GM21825 (cell line): Measurements from ENCODE around the gene SMYD2.

Experiments
- ATAC-seq: cut with Tn5 transposase; IDR thresholded peaks from one replicate; pipeline ENCODE4 v1.9.1; 2021; ENCODE audit warnings: mild to moderate bottlenecking, moderate library complexity; ENCODE audit not compliant: unreplicated experiment

The SMYD2 gene, protein sequence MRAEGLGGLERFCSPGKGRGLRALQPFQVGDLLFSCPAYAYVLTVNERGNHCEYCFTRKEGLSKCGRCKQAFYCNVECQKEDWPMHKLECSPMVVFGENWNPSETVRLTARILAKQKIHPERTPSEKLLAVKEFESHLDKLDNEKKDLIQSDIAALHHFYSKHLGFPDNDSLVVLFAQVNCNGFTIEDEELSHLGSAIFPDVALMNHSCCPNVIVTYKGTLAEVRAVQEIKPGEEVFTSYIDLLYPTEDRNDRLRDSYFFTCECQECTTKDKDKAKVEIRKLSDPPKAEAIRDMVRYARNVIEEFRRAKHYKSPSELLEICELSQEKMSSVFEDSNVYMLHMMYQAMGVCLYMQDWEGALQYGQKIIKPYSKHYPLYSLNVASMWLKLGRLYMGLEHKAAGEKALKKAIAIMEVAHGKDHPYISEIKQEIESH

GRCh38 chr1:214281021-214281719 lies at the start of gene SMYD2:
SMYD2 (plus strand) TSS chr1:214281159; CDS start chr1:214281255, 96 bp downstream.
- ATAC-seq: peak; percentile 74

GRCh38 chr1:214233856-214234634 lies 46.9 kb upstream of the SMYD2 start:
- no peak for ATAC-seq

- no peak for ATAC-seq
Observed at GRCh38 chr1:214234635-214235025, 46.3 kb upstream of the SMYD2 start.

- ATAC-seq: no peak
Observed at GRCh38 chr1:214236477-214236876, 44.5 kb upstream of the SMYD2 start.

DNA sequence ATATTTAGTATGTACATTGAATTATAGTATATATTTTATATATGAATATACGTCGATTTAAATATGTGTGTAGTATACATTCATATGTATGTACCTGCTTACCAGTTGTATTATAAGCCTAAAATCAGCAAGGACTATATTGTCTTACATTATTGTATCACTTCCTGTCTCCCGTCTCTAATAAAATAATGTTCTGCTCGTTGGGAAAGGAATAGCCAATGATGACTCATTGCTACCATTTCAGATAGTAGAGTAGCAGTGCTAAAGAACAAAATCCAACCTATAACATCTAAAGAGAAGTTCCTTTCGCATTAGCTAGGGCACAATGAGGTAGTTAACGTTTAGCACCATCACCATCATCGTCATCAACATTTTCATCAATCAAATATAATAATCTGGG lies 39.9 kb upstream of the SMYD2 start:
- no peak for ATAC-seq

DNA sequence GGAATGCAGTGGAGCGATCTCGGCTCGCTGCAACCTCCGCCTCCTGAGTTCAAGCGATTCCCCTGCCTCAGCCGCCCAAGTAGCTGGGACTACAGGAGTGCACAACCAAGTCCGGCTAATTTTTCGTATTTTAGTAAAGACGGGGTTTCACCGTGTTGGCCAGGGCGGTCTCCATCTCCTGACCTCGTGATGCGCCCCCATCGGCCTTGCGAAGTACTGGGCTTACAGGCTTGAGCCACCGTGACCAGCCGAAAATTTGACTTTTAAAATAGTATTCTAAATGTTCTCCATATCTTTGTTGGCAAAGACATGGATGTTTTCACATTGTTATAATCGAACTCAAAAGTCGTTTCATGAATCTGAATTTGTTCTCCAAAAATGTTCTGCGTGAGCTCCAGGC lies 36.7 kb upstream of the SMYD2 start:
- no peak for ATAC-seq

- no peak for ATAC-seq
Observed at GRCh38 chr1:214244841-214245240, 36.1 kb upstream of the SMYD2 start.

DNA sequence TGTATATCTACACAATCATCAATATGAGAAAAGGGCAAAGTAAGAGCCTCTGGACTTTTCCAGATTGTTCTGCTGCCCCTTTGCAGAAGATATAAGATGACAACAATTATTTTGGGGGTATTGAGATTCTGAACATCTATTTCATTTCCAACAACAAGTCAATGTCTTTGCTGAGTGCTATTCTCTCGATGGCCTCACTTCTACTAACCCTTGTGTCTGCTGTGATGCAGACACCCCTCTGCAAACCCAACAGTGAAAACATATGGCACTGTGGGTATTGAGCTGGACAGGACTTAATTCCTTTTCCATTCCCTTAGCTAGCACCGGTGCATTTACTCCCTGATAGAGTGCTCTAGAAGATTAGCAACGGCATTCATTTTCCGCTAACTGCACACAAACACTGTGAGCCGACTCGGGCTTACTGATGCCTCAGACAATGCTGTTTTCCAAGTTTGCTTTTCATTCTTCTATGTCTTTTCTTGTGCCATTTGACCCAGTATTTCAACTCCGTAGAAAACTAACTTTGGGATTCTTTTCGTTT lies 33.4 kb upstream of the SMYD2 start:
- ATAC-seq: no peak

DNA sequence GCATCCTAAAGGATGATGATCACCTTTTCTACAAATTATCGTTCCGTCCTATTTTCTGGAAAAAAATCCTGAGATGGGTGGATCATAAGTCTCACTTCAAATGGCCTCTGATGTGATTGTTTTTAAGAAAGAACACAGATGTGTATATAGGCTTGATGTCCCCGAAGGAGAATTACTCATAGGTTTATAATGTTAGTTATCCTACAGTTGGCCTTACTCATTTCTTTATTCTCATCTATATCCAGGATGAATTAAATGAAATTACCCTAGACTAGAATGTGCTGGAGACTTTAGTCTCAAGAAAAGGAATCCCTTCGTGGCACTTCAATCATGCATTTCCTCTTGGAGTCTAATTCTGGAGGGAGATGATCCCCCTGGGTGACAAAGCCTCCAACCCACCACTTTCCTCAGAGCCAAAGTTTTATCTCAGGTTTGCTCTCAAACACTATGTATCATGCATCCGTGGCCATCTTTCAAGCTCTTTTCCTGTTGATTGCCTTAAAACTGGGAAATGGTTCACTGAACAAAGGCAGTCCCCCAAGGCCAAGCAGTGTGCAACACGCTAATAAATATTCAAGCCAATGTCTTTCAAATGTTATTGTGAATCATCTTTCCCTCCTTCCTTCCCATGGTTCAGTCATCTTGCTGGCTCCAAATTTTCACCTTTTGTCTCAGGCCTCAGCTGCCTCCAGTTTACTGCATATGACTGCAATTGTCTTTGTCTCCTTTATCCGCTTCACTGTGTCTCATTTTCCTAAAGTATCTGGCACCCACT lies 32.5 kb upstream of the SMYD2 start:
- no peak for ATAC-seq

DNA sequence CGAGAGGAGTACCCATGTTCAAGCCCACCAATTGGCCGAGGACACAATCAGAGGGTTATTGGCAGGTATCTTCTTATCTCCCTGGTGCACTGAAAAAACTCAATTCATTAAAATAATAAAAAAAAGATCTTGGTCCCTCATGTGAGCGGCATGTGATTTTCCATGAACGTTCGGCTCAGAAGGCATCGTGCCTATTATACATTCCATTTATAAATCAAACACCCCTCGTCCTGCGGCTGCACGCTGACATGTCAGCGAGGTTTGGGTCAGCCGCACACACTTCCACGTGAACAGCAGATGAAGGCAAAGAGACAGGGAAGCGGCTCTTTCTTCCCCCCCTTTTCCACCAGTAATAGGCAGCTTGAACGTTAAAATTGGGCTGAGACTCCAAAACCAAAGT lies 31.3 kb upstream of the SMYD2 start:
- ATAC-seq: no peak

GRCh38 chr1:214251354-214251753 lies 29.6 kb upstream of the SMYD2 start:
- ATAC-seq: no peak

- ATAC-seq: no peak
Observed at GRCh38 chr1:214255509-214255908, 25.4 kb upstream of the SMYD2 start.

GRCh38 chr1:214259353-214259977 lies 21.5 kb upstream of the SMYD2 start:
- peak; percentile 48 for ATAC-seq

DNA sequence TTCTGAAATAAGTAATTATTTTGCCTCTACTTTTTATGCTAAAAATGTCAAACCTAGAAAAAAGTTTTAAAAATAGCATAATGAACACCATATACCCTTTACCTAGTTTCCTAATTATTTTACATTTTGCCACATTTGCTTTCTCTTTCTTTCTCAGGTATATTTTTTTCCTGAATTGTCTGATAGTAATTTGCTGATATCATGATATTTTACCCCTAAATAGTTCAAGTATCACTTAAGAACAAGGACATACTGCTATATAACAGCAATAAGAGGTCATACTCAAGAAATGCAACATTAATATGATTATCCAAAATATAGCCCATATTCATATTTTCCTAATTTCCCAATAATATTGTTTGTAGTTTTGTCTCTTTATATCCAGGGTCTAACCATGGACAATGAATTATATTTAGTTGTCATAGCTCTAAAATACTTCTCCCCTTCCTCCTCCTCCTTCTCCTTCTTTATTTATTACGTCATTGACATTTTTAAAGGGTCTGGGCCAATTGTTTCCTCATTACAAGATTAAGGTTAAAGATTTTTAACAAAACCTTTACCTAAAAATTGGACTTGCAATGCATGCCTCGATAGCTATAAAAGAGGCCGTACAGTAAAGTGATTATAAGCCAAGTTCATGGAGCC lies 20.3 kb upstream of the SMYD2 start:
- ATAC-seq: no peak

- ATAC-seq: peak; percentile 95
Observed at GRCh38 chr1:214261206-214262123, 19.5 kb upstream of the SMYD2 start.

- no peak for ATAC-seq
Observed at GRCh38 chr1:214264196-214264595, 16.8 kb upstream of the SMYD2 start.

- ATAC-seq: no peak
Observed at GRCh38 chr1:214264976-214265375, 16.0 kb upstream of the SMYD2 start.

- ATAC-seq: no peak
Observed at GRCh38 chr1:214270097-214270650, 10.8 kb upstream of the SMYD2 start.
